ENCODE data around the gene PSKH1. TPM values are rescaled to one million over a fixed set of nuclear protein-coding genes. Genes with fewer than 3 reads are reported as not detected.

PSKH1 gene
- total and polyA plus RNA-seq, 9 of the 15 experiments (the other 6 are each of a cell fraction or from before 2014, with no cell fraction given) = 0.96 to 20.9 (median 9.4) TPM

- peak; percentile 62; the same call in 1 of the 2 replicates for TF ChIP-seq SP1 (CRISPR knock-in tag; IDR thresholded peaks at IDR 0.05)
- no peak for TF ChIP-seq TCF7 (IDR thresholded peaks at IDR 0.05; ENCODE audit: borderline replicate concordance)
- TF ChIP-seq RBM14 (IDR thresholded peaks at IDR 0.05; ENCODE audit: borderline replicate concordance, insufficient read depth, low read depth, low read length) = no peak
- TF ChIP-seq DACH1 (IDR thresholded peaks at IDR 0.05; ENCODE audit: partially characterized antibody) = no peak
- peak; percentile 69 for TF ChIP-seq NFIC (IDR thresholded peaks at IDR 0.05)
- TF ChIP-seq SUPT5H (IDR thresholded peaks at IDR 0.05) = peak; percentile 68
- peak; percentile 43 for TF ChIP-seq POLR2B (IDR thresholded peaks at IDR 0.05; ENCODE audit: low read depth, partially characterized antibody)
- TF ChIP-seq TFE3 (CRISPR knock-in tag; IDR thresholded peaks at IDR 0.05) = no peak
- TF ChIP-seq NRF1 (conservative IDR thresholded peaks at IDR 0.05 in 1 of 2, IDR thresholded peaks at IDR 0.05 in 1 of 2) = peak; percentile 34 to 52; a peak in 1 of 4 replicates
- TF ChIP-seq THAP12 (CRISPR knock-in tag; IDR thresholded peaks at IDR 0.05) = 0 out of 2 replicates have a peak, but pooled peaks have one; percentile 31
- TF ChIP-seq CBX2 (IDR thresholded peaks at IDR 0.05; ENCODE audit: insufficient read depth, low read length, poor library complexity, severe bottlenecking) = no peak
- peak; percentile 51; the same call in 1 of the 2 replicates for TF ChIP-seq RBFOX2 (IDR thresholded peaks at IDR 0.05; ENCODE audit: low read depth, low read length)
- TF ChIP-seq POLR2A (conservative IDR thresholded peaks at IDR 0.05) = peak; percentile 53; the same call in 1 of the 2 replicates
- peak; percentile 71; the same call in 1 of the 2 replicates for TF ChIP-seq HDGF (IDR thresholded peaks at IDR 0.05)
- TF ChIP-seq CTBP1 (IDR thresholded peaks at IDR 0.05; ENCODE audit: borderline replicate concordance) = peak; percentile 19; the same call in 1 of the 2 replicates
- TF ChIP-seq REST (IDR thresholded peaks at IDR 0.05; ENCODE audit: borderline replicate concordance) = no peak
- TF ChIP-seq REST (CRISPR knock-in tag; IDR thresholded peaks at IDR 0.05; ENCODE audit: low read depth) = no peak
These were observed 8.4 kb upstream of the PSKH1 start, which contains the start of gene NRN1L (continued) for GRCh38 chr16:67884684-67885083.
